ENCODE measurements around the gene GNAQ.

DNA sequence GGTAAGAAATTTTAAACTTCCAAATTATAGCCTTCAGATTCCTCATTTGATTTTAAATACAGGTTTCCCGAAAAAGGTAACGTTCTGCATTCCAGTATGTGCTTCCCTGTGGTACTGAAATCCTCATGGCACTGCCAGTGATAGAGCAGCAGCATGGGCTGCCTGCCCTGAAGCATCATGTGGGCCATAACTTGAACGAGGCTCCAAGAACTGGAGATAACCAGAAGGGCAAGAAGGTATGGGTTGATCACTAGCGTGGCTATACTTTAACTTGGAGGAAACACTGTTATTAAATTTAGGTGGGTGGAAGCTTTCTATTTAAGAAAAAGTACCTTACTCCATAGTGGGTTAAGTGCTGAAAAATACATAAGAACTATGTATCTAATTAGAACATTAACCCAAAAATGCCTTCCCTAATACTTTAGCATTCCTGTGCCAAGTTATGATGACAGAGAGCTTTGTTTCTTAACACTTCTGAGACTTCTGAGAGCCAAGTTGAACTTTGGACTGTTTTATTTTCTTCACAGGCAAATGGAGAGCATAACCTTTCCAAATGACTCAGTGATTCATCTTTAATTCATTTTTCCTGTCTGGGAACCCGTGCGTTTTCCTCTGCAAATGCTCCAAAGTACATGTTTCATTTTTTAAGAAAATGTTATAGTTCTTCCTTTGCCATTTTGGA lies 192.0 kb downstream of the GNAQ start:
- TF ChIP-seq, protein P1, sequence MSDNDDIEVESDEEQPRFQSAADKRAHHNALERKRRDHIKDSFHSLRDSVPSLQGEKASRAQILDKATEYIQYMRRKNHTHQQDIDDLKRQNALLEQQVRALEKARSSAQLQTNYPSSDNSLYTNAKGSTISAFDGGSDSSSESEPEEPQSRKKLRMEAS (IDR thresholded peaks at IDR 0.05) = no peak
- TF ChIP-seq ZBTB7A (IDR thresholded peaks at IDR 0.05; ENCODE audit: low read depth) (no peak), TCF12 (IDR thresholded peaks at IDR 0.05; ENCODE audit: low read depth) (no peak), TAF1 (IDR thresholded peaks at IDR 0.05; ENCODE audit: low read depth) (no peak), CREB1 (IDR thresholded peaks at IDR 0.05; ENCODE audit: low read depth) (no peak), RAD21 (IDR thresholded peaks at IDR 0.05; ENCODE audit: low read depth) (no peak)

All from Ishikawa (cell line).